GM19372 (cell line): ENCODE measurements around the gene PRDM15.

Source experiments
- ATAC-seq: cut with Tn5 transposase; IDR thresholded peaks from one replicate; pipeline ENCODE4 v1.9.1; 2021; ENCODE audit warnings: mild to moderate bottlenecking, low read depth, moderate library complexity; ENCODE audit not compliant: unreplicated experiment

The PRDM15 gene

DNA sequence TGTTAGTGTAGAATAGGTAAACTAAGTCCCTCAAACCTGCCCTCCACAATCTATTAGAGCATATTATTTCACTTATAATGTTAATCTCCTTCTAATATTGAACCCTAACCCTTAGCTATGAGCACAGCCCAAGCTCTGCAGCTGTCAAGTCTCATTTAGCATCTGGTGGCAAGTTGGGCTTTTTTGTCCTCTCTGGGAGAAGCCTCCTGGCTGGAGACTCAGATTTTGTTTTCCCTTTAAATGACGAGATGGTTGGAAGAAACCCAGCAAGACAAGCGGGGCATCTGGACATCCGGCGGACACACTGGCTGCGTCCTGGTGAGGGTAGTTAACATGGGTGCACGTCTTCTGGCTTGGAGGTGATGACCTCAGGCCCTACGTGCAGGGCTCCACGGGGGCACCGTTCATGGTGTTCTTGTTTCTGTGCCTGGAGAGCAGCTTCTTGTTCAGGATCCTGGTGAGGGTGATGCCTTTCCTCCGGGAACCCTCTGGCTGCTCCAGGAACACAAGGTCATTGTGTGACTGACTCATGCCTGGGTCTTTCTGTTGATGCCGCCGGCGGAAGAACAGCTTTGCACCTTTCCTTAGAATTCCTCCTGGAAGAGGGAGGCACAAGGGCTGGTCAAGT lies 9.7 kb upstream of the PRDM15 start:
- ATAC-seq, result no peak

DNA sequence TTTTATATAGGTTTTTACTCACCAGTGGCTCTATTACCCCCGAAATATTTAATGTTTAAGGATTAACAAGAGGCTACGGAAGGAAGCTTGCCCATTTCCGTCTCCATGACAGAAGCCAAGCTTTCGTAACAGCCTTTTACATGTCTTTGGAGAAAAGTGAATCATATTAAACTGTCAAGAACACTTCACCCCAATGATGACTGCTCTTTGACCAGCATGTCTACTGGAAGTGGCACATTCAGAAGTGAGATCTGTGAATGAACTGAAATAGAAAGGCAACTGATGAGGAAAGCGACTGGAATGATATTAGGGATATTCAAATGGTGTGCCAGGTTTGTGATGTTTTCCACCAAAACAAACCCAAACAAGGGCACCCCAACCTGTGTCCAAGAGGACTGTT lies 8.5 kb upstream of the PRDM15 start:
- no peak for ATAC-seq

DNA sequence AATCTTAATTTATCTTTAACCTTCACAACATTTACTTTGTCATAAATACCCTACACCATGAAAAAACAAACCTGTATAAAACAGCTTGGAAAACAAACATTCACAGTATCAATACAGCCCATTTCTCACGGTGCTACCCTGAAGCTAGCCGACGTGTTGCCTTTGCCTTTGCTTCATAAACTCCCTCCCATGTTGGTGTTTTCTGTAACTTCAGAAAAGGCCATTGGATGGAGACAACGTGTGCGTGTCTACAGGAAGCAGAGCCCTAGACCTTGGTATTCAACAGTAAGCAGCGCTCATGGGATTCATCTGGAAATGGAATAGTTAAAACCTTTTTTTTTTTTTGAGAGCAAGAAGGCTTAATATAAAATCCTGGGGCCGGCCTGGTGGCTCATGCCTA lies 7.2 kb upstream of the PRDM15 start:
- ATAC-seq, result no peak

GRCh38 chr21:41885341-41886024 lies 6.3 kb upstream of the PRDM15 start:
- no peak for ATAC-seq

DNA sequence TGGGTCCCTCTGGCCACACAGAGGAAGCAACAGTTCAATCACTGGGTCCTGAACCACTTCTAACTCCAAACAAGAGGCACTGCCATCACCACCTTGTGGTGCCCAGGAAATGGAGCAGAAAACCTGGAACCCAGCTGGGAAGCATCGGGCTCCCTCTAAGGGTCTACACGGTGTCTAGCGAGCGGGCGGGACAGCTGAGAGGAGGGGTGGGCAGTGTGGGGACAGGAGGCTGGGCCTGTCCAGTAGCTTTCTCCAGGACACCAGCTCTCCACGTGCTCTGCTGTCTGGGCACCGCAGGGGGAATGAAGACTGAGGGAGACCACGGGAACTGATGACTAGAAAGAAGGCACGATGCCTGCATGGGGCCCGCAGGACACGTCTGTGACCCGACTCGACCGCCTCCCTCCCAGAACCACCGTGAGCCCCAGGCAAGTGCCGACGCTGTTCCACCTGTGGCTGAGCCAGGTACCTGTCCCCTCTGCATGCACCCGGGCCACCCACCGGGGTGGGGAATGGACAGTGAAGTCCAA lies 5.4 kb upstream of the PRDM15 start:
- no peak for ATAC-seq

- no peak for ATAC-seq
These were observed 4.4 kb upstream of the PRDM15 start for GRCh38 chr21:41883582-41883981.

DNA sequence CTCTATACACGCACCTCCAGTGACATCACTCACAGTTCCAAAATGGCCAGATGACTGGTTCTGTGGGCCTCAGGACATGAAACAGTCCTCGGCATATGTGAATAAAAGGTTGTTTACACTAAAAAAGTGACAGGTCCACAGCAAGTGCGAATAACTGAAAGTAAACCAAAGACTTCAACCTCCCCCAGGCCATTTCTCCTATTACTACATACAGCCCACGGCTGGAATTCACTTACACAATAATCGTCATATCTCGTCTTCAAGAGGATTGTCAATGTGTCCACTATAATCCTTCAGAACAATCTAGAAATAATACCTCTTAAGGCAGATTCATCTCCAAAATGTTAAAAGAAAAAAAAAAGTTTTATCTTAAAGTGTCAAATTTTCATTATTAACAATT lies 1.9 kb upstream of the PRDM15 start:
- no peak for ATAC-seq

DNA sequence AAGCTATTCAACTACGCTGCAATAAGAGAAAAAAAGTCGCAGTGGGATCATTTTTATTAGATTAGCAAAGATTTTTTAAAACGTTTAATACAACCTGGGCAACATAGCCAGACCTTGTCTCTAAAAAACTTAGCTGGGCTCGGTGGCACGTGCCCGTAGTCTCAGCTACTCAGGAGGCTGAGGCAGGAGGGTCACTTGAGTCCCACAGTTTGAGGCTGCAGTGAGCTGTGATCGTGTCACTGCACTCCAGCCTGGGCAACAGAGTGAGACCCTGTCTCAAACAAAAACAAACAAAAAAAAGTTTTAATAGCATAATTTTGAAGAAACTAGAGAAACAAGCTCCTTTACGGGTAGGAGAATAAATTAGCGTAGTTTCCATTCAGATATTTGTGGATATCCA lies 1.0 kb upstream of the PRDM15 start:
- no peak for ATAC-seq

- ATAC-seq, result peak; percentile 50
These were observed 334 bp downstream of the PRDM15 start for GRCh38 chr21:41878831-41879189.

DNA sequence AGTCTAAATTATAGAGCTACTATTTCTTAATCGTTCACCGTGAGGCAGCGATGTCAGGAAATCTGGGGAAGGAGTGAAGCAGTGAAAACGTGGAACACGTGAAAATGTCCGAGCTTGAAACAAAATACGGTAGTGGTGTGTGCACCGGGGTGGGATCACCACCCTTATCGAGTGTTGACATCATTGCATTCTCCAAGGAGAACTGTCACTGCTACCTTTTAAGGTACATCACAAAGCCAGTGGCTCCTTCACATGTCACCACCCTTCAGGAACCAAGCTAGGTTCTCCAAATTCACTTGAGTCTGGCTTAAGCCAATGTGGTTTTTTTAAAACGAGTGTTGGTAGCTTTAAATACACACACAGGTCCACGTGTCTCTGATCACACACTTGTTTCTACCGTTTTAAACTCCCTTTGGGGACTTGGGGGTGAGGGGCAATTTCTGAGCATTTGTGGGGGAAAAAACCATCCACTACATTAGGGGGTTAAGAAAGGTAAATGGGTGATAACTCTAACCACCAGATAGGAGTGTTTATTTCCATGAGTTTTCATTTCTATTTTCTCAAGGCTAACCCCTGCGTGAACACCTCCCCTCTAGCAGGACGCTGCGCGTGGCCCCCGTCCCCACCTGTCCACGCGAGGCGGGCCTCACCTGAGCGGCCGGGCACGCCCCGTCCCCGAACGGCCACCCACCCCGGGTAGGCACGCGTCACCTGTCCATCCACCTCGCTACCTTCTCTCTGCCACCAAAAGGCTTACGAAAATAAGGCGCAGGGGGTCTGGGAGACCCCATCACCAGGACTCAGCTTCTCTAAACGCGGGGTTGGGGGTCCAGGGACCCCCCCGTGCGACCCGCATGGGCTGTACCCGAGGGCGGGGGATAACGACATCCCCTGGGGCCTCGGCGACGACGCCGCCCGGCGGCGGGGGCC lies 978 bp downstream of the PRDM15 start:
- peak; percentile 26 for ATAC-seq

- ATAC-seq, result no peak
These were observed 2.1 kb downstream of the PRDM15 start for GRCh38 chr21:41876928-41877652.

DNA sequence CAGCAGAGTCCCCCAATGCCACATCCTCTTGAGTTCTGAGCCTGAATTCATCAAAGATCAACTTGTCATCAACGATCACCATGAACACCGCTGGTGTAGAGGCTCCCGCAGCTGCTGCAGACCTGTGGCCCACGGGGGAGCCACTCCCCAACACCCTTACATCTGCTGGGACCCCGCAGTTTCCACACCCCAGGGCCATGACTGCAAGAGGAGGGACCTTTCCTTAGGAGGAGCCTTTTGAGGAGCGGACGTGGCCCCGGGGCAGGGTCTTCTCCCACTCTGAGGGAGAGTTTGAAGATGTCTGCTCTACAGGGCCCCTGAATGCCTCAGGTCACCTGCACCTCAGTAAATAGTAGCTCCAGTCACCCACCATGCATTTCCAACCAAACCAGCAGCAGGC lies 2.7 kb downstream of the PRDM15 start:
- no peak for ATAC-seq

GRCh38 chr21:41875086-41875485 lies 4.1 kb downstream of the PRDM15 start:
- ATAC-seq, result no peak

- ATAC-seq, result no peak
These were observed 4.5 kb downstream of the PRDM15 start for GRCh38 chr21:41874611-41875010.

DNA sequence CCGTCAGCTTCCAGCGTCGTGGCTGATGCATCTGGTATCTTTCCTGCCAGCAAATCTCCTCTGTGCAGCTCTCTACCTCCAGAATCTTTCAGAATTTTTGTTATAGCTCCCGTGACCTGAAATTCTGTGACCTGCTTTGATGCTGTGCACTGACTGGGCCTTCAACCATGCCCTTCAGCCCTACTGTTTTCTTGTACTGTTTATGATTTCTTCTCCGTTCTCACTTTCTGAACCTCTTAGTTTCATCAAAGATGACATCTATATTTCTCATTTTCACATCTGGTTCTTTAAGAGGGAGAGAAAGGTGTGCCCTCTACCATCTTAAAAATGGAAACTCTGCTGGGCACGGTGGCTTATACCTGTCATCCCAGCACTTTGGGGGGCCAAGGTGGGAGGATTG lies 5.7 kb downstream of the PRDM15 start:
- no peak for ATAC-seq

DNA sequence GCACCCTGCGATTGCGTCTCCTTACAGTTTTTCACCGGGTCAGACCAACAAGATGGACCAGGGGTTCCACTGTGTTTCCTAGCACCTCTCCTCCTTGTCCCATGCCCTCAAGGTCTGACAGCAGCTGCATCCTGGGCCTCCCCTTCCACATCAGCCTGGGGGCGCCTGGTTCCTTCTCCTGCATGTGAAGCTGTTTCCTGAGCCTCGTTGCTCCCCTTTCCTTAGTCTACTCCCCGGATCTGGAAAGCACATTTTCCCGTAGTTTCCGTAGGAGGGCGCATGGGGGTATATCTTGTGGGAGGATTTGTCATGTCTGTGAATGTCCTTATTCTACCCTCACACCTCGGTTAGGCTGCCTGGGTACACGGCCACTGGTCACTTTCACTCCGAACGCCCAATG lies 6.1 kb downstream of the PRDM15 start:
- no peak for ATAC-seq

DNA sequence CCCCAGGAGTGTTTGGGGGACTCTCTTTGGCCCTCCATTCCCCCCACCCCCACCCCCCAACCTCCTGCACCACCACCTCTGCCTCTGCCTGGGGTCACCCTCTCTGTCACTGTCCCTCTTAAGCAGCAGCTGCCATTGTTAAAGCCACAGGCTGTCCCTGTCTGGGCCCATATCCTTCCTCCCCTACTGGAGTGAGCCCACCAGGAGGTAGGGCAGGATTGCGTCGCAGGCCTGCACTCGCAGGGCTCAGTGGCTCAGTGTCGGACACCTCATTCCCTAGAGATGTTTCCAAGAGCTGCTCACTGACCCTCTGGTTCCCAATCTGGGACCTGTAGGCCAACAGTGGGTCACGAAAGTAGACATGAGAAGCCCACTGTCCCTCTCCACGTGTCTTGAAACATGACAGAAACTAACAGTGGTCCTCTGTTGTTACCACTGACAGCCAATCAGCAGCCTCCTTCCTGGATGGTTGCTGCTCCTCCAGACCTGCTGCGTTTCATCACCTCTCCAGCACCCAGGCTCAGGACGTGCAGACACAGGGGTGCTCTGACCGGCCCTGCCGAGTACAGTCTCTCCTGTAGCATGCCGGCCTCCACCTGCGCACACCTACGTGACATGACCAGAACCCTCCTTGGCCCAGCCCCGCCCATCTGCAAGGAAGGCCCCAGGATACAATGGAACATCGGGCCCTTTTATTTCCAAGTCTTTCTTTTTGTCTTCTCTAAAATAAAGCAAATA lies 7.7 kb downstream of the PRDM15 start:
- no peak for ATAC-seq

DNA sequence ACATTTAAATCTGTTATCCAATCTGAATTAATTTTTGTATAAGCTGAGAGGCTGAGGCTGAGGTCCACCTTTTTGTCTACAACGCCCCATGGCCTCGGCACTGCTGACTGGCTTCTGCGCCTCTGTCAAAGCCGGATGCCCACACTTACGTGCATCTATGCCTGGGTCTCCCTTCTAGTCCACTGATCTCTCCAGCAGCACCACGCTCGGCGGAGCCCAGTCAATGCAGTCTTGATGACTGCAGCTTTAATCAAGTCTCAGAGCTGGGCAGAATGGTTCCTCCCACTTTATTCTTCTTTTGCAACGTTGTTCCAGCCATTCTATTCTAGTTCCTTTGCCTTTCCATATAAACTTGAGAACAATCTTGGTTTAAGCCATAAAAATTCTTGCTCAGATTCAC lies 9.4 kb downstream of the PRDM15 start:
- ATAC-seq, result no peak

- peak; percentile 62 for ATAC-seq
These were observed 11.0 kb downstream of the PRDM15 start for GRCh38 chr21:41868062-41868710.
